Measurements from ENCODE around the gene WDTC1. TPM values are rescaled to one million over a fixed set of nuclear protein-coding genes. Genes with fewer than 3 reads are reported as not detected.

WDTC1 gene
- total and polyA plus RNA-seq, 2 experiments from 2014 or later, result 3.8 to 14.0 TPM

DNA sequence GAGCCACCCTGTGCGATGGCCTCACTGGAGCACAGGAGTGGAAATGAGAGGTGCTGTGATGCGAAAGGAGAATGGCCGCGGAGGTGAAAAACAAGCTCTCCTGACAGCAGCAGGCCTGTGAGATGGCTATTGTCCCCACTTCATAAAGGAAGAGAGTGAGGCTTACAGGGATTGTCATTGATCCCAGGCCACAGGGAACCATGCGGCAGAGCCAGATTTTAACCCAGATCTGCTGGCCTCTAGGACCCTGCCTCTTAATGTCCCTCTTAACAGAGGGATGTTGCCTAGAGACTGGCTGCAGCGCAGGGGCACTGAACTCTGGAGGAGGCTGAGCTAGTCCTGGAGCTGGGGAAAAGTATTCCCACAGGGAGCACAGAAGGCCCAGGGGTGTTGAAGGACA, 104.3 kb downstream of the WDTC1 start:
- no peak overlapping the region for H2AFZ ChIP-seq
- no peak overlapping the region for H3K4me2 ChIP-seq
- Mint-ChIP-seq H3K9me3 (no peaks in the 10 kb centered on the region), H3K27ac (no peak overlapping the region; the same call in 1 of the 2 replicates), H3K4me1 (peaks cover 32% of the 10 kb centered on the region), H3K27me3 (ENCODE audit: insufficient read depth, low read depth, poor library complexity) (peaks cover 15% of the 10 kb centered on the region), H3K36me3 (ENCODE audit: low read depth) (peaks cover 22% of the 10 kb centered on the region), H3K4me3 (no peak overlapping the region; the same call in 2 of the 3 replicates)
- no peaks in the 10 kb centered on the region for H3K9me2 ChIP-seq (ENCODE audit: insufficient read depth)
- H4K20me1 ChIP-seq (replicated peaks; ENCODE audit: insufficient read depth), result no peaks in the 10 kb centered on the region
- H3K4me3 ChIP-seq, result no peak overlapping the region
- H3K27ac ChIP-seq (ENCODE audit: low read depth), result no peak overlapping the region
- ATAC-seq (no peak), DNase-seq (ENCODE audit: low spot score) (peak; percentile 16)
- TF ChIP-seq, protein P1, sequence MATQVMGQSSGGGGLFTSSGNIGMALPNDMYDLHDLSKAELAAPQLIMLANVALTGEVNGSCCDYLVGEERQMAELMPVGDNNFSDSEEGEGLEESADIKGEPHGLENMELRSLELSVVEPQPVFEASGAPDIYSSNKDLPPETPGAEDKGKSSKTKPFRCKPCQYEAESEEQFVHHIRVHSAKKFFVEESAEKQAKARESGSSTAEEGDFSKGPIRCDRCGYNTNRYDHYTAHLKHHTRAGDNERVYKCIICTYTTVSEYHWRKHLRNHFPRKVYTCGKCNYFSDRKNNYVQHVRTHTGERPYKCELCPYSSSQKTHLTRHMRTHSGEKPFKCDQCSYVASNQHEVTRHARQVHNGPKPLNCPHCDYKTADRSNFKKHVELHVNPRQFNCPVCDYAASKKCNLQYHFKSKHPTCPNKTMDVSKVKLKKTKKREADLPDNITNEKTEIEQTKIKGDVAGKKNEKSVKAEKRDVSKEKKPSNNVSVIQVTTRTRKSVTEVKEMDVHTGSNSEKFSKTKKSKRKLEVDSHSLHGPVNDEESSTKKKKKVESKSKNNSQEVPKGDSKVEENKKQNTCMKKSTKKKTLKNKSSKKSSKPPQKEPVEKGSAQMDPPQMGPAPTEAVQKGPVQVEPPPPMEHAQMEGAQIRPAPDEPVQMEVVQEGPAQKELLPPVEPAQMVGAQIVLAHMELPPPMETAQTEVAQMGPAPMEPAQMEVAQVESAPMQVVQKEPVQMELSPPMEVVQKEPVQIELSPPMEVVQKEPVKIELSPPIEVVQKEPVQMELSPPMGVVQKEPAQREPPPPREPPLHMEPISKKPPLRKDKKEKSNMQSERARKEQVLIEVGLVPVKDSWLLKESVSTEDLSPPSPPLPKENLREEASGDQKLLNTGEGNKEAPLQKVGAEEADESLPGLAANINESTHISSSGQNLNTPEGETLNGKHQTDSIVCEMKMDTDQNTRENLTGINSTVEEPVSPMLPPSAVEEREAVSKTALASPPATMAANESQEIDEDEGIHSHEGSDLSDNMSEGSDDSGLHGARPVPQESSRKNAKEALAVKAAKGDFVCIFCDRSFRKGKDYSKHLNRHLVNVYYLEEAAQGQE (IDR thresholded peaks at IDR 0.05; ENCODE audit: unreplicated experiment), result no peak
- H3K27me3 ChIP-seq (ENCODE audit: insufficient read depth), result no peaks in the 10 kb centered on the region
- H3K36me3 ChIP-seq (ENCODE audit: insufficient read depth), result peaks cover 4% of the 10 kb centered on the region; the same call in 1 of the 2 replicates
- H3F3A ChIP-seq (replicated peaks; ENCODE audit: low read depth), result peaks cover 3% of the 10 kb centered on the region; the same call in 1 of the 2 replicates
- no peaks in the 10 kb centered on the region for H3K79me2 ChIP-seq (replicated peaks; ENCODE audit: insufficient read depth)
- peaks cover 14% of the 10 kb centered on the region; the same call in 1 of the 2 replicates for H3K4me1 ChIP-seq (ENCODE audit: insufficient read depth)

DNA sequence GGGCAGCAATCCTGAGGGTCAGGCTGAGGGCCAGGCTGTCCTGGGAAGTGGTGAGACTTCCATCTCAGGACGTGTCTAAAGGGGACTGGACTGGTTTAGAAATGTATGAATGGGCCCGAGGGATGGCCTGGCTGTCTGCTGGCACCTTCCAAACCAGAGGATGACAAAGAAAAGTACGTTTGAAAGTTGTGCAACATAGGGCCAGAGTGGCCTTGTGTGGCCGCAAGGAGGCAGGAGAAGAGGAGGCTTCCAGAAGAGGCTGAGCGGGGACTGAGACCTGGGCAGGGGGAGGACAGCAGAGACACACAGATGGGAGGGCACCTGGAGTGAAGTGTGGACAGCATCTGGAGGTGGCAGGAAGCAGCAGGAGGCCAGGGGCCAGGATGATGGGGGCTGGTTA, 104.8 kb downstream of the WDTC1 start:
- H3K27me3 Mint-ChIP-seq (ENCODE audit: insufficient read depth, low read depth, poor library complexity), result peaks cover 15% of the 10 kb centered on the region
- Histone ChIP-seq H3K27ac (ENCODE audit: low read depth) (no peak overlapping the region), H3K27me3 (ENCODE audit: insufficient read depth) (no peaks in the 10 kb centered on the region), H3K9me2 (ENCODE audit: insufficient read depth) (no peaks in the 10 kb centered on the region), H2AFZ (no peak overlapping the region), H3K79me2 (replicated peaks; ENCODE audit: insufficient read depth) (no peaks in the 10 kb centered on the region), H3K4me3 (no peak overlapping the region), H3K4me1 (ENCODE audit: insufficient read depth) (peaks cover 17% of the 10 kb centered on the region; the same call in 1 of the 2 replicates), H3F3A (replicated peaks; ENCODE audit: low read depth) (peaks cover 5% of the 10 kb centered on the region; the same call in 1 of the 2 replicates), H3K4me2 (no peak overlapping the region), H3K36me3 (ENCODE audit: insufficient read depth) (no peaks in the 10 kb centered on the region; the same call in 1 of the 2 replicates), H4K20me1 (replicated peaks; ENCODE audit: insufficient read depth) (no peaks in the 10 kb centered on the region)
- peaks cover 32% of the 10 kb centered on the region for H3K4me1 Mint-ChIP-seq
- H3K9me3 Mint-ChIP-seq, result no peaks in the 10 kb centered on the region
- no peak overlapping the region for H3K4me3 Mint-ChIP-seq
- no peak overlapping the region; the same call in 1 of the 2 replicates for H3K27ac Mint-ChIP-seq
- DNase-seq (ENCODE audit: low spot score), result no peak
- peaks cover 19% of the 10 kb centered on the region for H3K36me3 Mint-ChIP-seq (ENCODE audit: low read depth)
- ATAC-seq, result no peak
- TF ChIP-seq NANOG (IDR thresholded peaks at IDR 0.05; ENCODE audit: borderline replicate concordance) (no peak), EZH2phosphoT487 (IDR thresholded peaks at IDR 0.05; ENCODE audit: unreplicated experiment) (no peak), POLR2AphosphoS5 (IDR thresholded peaks at IDR 0.05; ENCODE audit: low read depth) (no peak), JUNB (IDR thresholded peaks at IDR 0.05; ENCODE audit: unreplicated experiment) (no peak), EZH2 (IDR thresholded peaks at IDR 0.05; ENCODE audit: low read depth, unreplicated experiment) (no peak), ZNF331 (CRISPR knock-in tag; IDR thresholded peaks at IDR 0.05; ENCODE audit: low read depth) (no peak)
- TF ChIP-seq, protein P1 (IDR thresholded peaks at IDR 0.05; ENCODE audit: unreplicated experiment), result no peak
- TF ChIP-seq, protein P2, sequence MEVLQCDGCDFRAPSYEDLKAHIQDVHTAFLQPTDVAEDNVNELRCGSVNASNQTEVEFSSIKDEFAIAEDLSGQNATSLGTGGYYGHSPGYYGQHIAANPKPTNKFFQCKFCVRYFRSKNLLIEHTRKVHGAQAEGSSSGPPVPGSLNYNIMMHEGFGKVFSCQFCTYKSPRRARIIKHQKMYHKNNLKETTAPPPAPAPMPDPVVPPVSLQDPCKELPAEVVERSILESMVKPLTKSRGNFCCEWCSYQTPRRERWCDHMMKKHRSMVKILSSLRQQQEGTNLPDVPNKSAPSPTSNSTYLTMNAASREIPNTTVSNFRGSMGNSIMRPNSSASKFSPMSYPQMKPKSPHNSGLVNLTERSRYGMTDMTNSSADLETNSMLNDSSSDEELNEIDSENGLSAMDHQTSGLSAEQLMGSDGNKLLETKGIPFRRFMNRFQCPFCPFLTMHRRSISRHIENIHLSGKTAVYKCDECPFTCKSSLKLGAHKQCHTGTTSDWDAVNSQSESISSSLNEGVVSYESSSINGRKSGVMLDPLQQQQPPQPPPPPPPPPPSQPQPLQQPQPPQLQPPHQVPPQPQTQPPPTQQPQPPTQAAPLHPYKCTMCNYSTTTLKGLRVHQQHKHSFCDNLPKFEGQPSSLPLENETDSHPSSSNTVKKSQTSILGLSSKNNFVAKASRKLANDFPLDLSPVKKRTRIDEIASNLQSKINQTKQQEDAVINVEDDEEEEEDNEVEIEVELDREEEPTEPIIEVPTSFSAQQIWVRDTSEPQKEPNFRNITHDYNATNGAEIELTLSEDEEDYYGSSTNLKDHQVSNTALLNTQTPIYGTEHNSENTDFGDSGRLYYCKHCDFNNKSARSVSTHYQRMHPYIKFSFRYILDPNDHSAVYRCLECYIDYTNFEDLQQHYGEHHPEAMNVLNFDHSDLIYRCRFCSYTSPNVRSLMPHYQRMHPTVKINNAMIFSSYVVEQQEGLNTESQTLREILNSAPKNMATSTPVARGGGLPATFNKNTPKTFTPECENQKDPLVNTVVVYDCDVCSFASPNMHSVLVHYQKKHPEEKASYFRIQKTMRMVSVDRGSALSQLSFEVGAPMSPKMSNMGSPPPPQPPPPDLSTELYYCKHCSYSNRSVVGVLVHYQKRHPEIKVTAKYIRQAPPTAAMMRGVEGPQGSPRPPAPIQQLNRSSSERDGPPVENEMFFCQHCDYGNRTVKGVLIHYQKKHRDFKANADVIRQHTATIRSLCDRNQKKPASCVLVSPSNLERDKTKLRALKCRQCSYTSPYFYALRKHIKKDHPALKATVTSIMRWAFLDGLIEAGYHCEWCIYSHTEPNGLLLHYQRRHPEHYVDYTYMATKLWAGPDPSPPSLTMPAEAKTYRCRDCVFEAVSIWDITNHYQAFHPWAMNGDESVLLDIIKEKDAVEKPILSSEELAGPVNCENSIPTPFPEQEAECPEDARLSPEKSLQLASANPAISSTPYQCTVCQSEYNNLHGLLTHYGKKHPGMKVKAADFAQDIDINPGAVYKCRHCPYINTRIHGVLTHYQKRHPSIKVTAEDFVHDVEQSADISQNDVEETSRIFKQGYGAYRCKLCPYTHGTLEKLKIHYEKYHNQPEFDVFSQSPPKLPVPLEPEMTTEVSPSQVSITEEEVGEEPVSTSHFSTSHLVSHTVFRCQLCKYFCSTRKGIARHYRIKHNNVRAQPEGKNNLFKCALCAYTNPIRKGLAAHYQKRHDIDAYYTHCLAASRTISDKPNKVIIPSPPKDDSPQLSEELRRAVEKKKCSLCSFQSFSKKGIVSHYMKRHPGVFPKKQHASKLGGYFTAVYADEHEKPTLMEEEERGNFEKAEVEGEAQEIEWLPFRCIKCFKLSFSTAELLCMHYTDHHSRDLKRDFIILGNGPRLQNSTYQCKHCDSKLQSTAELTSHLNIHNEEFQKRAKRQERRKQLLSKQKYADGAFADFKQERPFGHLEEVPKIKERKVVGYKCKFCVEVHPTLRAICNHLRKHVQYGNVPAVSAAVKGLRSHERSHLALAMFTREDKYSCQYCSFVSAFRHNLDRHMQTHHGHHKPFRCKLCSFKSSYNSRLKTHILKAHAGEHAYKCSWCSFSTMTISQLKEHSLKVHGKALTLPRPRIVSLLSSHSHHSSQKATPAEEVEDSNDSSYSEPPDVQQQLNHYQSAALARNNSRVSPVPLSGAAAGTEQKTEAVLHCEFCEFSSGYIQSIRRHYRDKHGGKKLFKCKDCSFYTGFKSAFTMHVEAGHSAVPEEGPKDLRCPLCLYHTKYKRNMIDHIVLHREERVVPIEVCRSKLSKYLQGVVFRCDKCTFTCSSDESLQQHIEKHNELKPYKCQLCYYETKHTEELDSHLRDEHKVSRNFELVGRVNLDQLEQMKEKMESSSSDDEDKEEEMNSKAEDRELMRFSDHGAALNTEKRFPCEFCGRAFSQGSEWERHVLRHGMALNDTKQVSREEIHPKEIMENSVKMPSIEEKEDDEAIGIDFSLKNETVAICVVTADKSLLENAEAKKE (CRISPR knock-in tag; IDR thresholded peaks at IDR 0.05), result no peak

All from GM23338 (cell line).